Osteoblast (primary cell): Measurements from ENCODE around the gene QRSL1. TPM values are rescaled to one million over a fixed set of nuclear protein-coding genes. Genes with fewer than 3 reads are reported as not detected.

Experiments
- DNase-seq: peaks from one replicate; pipeline ENCODE4 v3.0.0; 2011; ENCODE audit warnings: low spot score, mixed read lengths; ENCODE audit not compliant: insufficient read length; ENCODE audit errors: missing footprints
- H2AFZ ChIP-seq: 2 replicates; pipeline ENCODE4 v1.6.0; 2011; ENCODE audit warnings: mild to moderate bottlenecking, low read length
- H3K27ac ChIP-seq: 2 replicates; pipeline ENCODE4 v1.5.1; 2011; ENCODE audit warnings: mild to moderate bottlenecking, low read depth, low read length, moderate library complexity
- H3K27me3 ChIP-seq: 2 replicates; pipeline ENCODE4 v1.6.0; 2012; ENCODE audit warnings: mild to moderate bottlenecking, control low read depth, inconsistent platforms, low read length, moderate library complexity; ENCODE audit not compliant: insufficient read depth
- H3K36me3 ChIP-seq: 2 replicates; pipeline ENCODE4 v1.5.1; 2011; ENCODE audit warnings: mild to moderate bottlenecking, low read length, control low read depth, moderate library complexity; ENCODE audit not compliant: insufficient read depth
- H3K4me1 ChIP-seq: 2 replicates; pipeline ENCODE4 v1.5.1; 2011; ENCODE audit warnings: mild to moderate bottlenecking, low read length, control low read depth, moderate library complexity; ENCODE audit not compliant: insufficient read depth
- H3K4me2 ChIP-seq: 2 replicates; pipeline ENCODE4 v1.6.0; 2011; ENCODE audit warnings: mild to moderate bottlenecking, low read length; ENCODE audit not compliant: insufficient read depth
- H3K4me3 ChIP-seq: fragments of 200-600 bp; sonication (generic); 3 replicates; pipeline ENCODE4 v1.5.1; 2012; ENCODE audit warnings: mild to moderate bottlenecking, low read length, inconsistent platforms; ENCODE audit not compliant: insufficient read depth
- H3K79me2 ChIP-seq: 2 replicates; pipeline ENCODE4 v1.6.0; 2012; ENCODE audit warnings: mild to moderate bottlenecking, low read length, control low read depth, inconsistent platforms; ENCODE audit not compliant: insufficient read depth
- H3K9me3 ChIP-seq: 2 replicates; pipeline ENCODE4 v1.5.1; 2011; ENCODE audit warnings: low read depth, low read length, control low read depth
- H4K20me1 ChIP-seq: 2 replicates; pipeline ENCODE4 v1.6.0; 2012; ENCODE audit warnings: mild to moderate bottlenecking, low read length, control low read depth; ENCODE audit not compliant: insufficient read depth
- CTCF ChIP-seq: IDR thresholded peaks from 2 replicates; pipeline ENCODE4 v1.5.1; 2011; ENCODE audit warnings: mild to moderate bottlenecking, low read depth, low read length, moderate library complexity; ENCODE audit errors: extremely low read depth
- total RNA-seq: library from RNA; depleted of rRNA; stranded (reverse); fragments of >200 nt; gene quantifications from 2 replicates; pipeline ENCODE4 v1.2.3, GENCODE V29; 2012

QRSL1 gene
- total RNA-seq, 1 donor: 12.7 TPM

DNA sequence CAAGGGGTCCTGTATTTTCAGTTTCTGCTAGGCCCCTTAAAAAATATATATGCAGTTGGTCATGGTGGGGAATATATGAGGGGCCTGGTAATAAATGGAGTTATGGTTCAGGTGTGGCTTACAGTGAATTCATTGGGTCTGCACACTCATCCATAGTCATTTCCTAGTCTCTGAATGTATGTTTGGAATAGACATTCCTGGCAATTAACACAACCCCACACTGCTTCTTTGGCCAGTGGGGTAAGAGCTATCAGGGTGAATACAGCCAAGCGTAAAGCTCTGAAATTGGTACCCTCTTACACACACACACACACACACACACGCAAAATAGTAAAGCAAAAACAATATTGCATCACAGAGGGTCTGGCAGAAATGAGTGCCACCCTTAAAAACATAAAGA is 56.5 kb downstream of the QRSL1 start:
- H3K4me1 ChIP-seq: peaks cover 10% of the 10 kb centered on the region
- H3K27me3 ChIP-seq: no peaks in the 10 kb centered on the region
- no peaks in the 10 kb centered on the region for H3K79me2 ChIP-seq
- H3K27ac ChIP-seq: no peak overlapping the region
- no peak overlapping the region for H2AFZ ChIP-seq
- H3K9me3 ChIP-seq: no peaks in the 10 kb centered on the region
- DNase-seq: peak; percentile 71
- no peaks in the 10 kb centered on the region for H4K20me1 ChIP-seq
- H3K4me2 ChIP-seq: peak overlapping the region; percentile 48
- H3K36me3 ChIP-seq: no peaks in the 10 kb centered on the region
- TF ChIP-seq CTCF: no peak
- no peak overlapping the region for H3K4me3 ChIP-seq

DNA sequence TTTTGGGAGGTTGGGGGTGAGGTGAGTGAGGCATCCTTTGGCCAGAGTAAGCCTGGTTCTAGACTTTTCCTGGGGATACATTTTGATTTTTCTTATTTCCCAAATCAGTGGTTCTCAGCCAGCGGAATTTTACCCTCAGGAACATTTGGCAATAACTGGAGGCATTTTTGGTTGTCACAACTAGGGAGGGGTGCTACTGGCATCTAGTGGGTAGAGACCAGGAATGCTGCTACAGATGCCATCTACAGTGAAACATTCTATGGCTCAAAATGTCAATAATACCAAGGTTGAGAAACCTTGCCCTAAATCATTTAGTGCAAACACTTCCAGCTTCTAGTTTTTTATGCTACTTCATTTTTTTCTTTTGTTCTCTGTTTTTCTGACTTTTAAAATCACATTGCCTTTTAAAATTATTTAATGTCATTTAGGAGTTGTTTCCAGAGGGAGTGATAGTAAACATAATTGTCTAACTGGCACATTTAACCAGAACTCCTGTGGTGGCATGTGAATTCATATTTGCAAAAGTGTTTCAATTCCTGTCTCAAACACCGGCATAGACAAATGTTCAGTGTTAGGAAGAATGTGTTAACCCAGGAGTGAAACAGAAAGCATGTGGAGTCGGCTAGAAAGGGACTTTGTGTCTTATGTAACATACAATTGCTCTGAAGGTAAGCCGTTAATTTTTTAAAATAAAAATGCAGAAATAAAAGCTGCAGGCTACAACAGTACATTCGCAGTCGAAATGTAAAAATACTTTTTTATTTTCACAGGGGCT is 59.0 kb downstream of the QRSL1 start:
- Histone ChIP-seq H3K4me3 (peak overlapping the region; percentile 43), H2AFZ (peak overlapping the region; percentile 60), H3K27ac (no peak overlapping the region), H3K9me3 (no peaks in the 10 kb centered on the region), H3K4me1 (peaks cover 19% of the 10 kb centered on the region), H3K4me2 (peak overlapping the region; percentile 75), H3K36me3 (no peaks in the 10 kb centered on the region), H3K27me3 (no peaks in the 10 kb centered on the region), H4K20me1 (no peaks in the 10 kb centered on the region), H3K79me2 (no peaks in the 10 kb centered on the region)
- peak; percentile 43 for TF ChIP-seq CTCF
- DNase-seq: no peak

- Histone ChIP-seq H3K4me2 (peak overlapping the region; percentile 33), H2AFZ (peak overlapping the region; percentile 31), H3K79me2 (no peaks in the 10 kb centered on the region), H3K27ac (no peak overlapping the region), H3K4me1 (peaks cover 9% of the 10 kb centered on the region), H3K27me3 (peaks cover 3% of the 10 kb centered on the region), H3K9me3 (no peaks in the 10 kb centered on the region), H3K4me3 (no peak overlapping the region), H4K20me1 (no peaks in the 10 kb centered on the region), H3K36me3 (no peaks in the 10 kb centered on the region)
- peak; percentile 69 for DNase-seq
- TF ChIP-seq CTCF: no peak
These were observed 62.9 kb downstream of the QRSL1 start for GRCh38 chr6:106692112-106692818.

GRCh38 chr6:106692819-106693208 is 63.4 kb downstream of the QRSL1 start:
- no peak overlapping the region for H2AFZ ChIP-seq
- TF ChIP-seq CTCF: no peak
- H4K20me1 ChIP-seq: no peaks in the 10 kb centered on the region
- H3K27me3 ChIP-seq: peaks cover 6% of the 10 kb centered on the region
- H3K36me3 ChIP-seq: no peaks in the 10 kb centered on the region
- no peak overlapping the region for H3K4me3 ChIP-seq
- no peaks in the 10 kb centered on the region for H3K79me2 ChIP-seq
- no peaks in the 10 kb centered on the region for H3K9me3 ChIP-seq
- no peak for DNase-seq
- no peak overlapping the region for H3K27ac ChIP-seq
- peaks cover 9% of the 10 kb centered on the region for H3K4me1 ChIP-seq
- no peak overlapping the region for H3K4me2 ChIP-seq
